ENCODE measurements around the gene RCC1.
"Not testable (repeated sequence)": the region's sequence is repeated elsewhere in the genome, so short reads cannot be mapped to it uniquely, and the experiment has no call there.

- not testable (repeated sequence) for TF ChIP-seq EP300, POLR2A (IDR thresholded peaks at IDR 0.05)
These were observed 80.9 kb downstream of the RCC1 start for GRCh38 chr1:28586585-28587391.
